Neutrophil (primary cell): ENCODE data around the gene ZNF33A.

ENCODE experiments used
- H3K27ac ChIP-seq: fragments of 200-600 bp; sonication (generic); 2 replicates; pipeline ENCODE4 v1.5.1; 2016; ENCODE audit warnings: mild to moderate bottlenecking, moderate library complexity
- H3K27me3 ChIP-seq: fragments of 200-600 bp; sonication (generic); 2 replicates; pipeline ENCODE4 v1.6.0; 2016; ENCODE audit warnings: mild to moderate bottlenecking
- H3K36me3 ChIP-seq: fragments of 200-600 bp; sonication (generic); 2 replicates; pipeline ENCODE4 v1.5.1; 2017
- H3K4me1 ChIP-seq, 2 experiments: fragments of 200-600 bp in 1 of 2; sonication (generic) in 1 of 2; 1 replicate in 1 of 2; 2 replicates in 1 of 2; pipeline versions ENCODE4 v1.5.1 to v1.6.1; 2013 to 2016; ENCODE audit warnings: low read depth in 1 of 2, low read length in 1 of 2, mild to moderate bottlenecking in 1 of 2, moderate library complexity in 1 of 2; ENCODE audit not compliant: control insufficient read depth in 1 of 2, insufficient read depth in 1 of 2
- H3K4me3 ChIP-seq, 2 experiments: fragments of 200-600 bp in 1 of 2; sonication (generic) in 1 of 2; 1 replicate in 1 of 2; 2 replicates in 1 of 2; pipeline ENCODE4 v1.5.1; 2013 to 2016; ENCODE audit warnings: low read depth in 1 of 2, low read length in 1 of 2, mild to moderate bottlenecking in 1 of 2, moderate library complexity in 1 of 2
- H3K9me3 ChIP-seq: fragments of 200-600 bp; sonication (generic); 2 replicates; pipeline ENCODE4 v1.5.1; 2016
- TF ChIP-seq, protein P1 (sequence below): fragments of 200-600 bp; sonication (generic); IDR thresholded peaks from 2 replicates; pipeline ENCODE4 v1.5.1; 2016; ENCODE audit warnings: antibody characterized with exemption

ZNF33A gene

DNA sequence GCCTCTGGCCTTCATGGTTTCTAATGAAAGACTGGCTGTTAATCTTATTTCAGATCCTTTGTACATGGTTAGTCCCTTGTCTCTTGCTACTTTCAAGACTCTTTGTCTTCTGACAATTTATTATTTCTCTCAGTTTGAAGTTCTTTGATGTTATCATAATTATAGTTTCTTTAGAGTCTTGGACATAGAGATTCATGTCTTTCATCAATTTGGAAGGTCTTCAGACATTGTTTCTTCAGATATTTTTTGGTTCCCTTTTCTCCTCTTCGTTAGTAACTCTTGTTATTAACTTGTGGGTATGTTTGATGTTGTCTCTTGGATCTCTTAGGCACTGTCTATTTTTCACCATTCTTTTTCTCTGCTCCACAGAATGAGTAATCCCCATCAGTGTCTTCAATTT lies 92.4 kb downstream of the ZNF33A start:
- no peaks in the 10 kb centered on the region for H3K9me3 ChIP-seq
- TF ChIP-seq, protein P1, sequence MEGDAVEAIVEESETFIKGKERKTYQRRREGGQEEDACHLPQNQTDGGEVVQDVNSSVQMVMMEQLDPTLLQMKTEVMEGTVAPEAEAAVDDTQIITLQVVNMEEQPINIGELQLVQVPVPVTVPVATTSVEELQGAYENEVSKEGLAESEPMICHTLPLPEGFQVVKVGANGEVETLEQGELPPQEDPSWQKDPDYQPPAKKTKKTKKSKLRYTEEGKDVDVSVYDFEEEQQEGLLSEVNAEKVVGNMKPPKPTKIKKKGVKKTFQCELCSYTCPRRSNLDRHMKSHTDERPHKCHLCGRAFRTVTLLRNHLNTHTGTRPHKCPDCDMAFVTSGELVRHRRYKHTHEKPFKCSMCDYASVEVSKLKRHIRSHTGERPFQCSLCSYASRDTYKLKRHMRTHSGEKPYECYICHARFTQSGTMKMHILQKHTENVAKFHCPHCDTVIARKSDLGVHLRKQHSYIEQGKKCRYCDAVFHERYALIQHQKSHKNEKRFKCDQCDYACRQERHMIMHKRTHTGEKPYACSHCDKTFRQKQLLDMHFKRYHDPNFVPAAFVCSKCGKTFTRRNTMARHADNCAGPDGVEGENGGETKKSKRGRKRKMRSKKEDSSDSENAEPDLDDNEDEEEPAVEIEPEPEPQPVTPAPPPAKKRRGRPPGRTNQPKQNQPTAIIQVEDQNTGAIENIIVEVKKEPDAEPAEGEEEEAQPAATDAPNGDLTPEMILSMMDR = no peak

DNA sequence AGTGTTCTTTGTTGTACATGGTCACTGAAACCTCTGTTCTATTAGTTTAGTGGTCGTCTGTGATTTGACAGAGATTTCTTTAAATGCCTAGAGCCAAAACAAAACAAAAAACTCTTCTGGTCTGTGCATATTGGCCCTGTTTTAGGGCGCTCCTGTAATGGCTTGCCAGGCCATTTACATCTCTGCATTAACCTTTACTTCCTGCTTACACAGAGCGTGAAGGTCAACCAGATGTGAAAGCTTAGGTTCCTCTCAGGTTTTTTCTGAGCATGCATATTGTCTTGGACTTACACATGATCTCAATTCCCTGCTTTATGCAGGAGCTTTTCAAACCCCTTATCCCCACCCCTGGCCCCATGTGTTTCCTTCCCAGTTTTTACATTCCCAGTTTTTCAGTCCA lies 93.3 kb downstream of the ZNF33A start:
- H3K9me3 ChIP-seq = no peaks in the 10 kb centered on the region
- no peaks in the 10 kb centered on the region for H3K27me3 ChIP-seq
- no peaks in the 10 kb centered on the region for H3K4me1 ChIP-seq
- H3K36me3 ChIP-seq = no peaks in the 10 kb centered on the region
- no peak overlapping the region for H3K4me3 ChIP-seq
- TF ChIP-seq, protein P1 = no peak
- H3K27ac ChIP-seq = no peak overlapping the region

More for the DNA sequence above, 92.4 kb downstream of the ZNF33A start:
- Histone ChIP-seq H3K27ac (no peak overlapping the region), H3K4me3 (no peak overlapping the region), H3K36me3 (no peaks in the 10 kb centered on the region), H3K27me3 (no peaks in the 10 kb centered on the region), H3K4me1 (no peaks in the 10 kb centered on the region)

DNA sequence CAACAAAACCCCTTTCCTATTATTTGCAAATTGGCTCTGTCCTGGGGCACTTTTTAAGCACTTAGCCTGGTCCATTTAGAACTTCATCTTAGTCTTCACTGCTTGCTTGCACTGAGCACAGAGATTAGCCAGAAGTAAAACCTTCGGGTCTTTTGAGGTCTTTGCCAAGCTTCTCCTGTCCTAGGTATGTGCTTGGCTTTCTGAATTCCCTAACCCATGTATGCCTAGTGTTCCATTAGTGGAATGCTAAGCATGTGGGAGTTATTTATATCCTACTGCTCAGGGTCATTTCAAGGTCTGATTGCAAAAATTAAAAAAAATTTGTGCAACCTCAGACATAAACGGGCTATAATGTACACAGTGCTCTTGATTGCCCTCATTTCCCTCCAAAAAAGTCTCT lies 101.7 kb downstream of the ZNF33A start:
- peaks cover 10% of the 10 kb centered on the region for H3K36me3 ChIP-seq
- no peaks in the 10 kb centered on the region for H3K27me3 ChIP-seq
- TF ChIP-seq, protein P1 = no peak
- no peak overlapping the region for H3K27ac ChIP-seq
- H3K4me1 ChIP-seq = no peaks in the 10 kb centered on the region
- H3K4me3 ChIP-seq = no peak overlapping the region
- peaks cover 38% of the 10 kb centered on the region for H3K9me3 ChIP-seq
